MM.1S (cell line): ENCODE results near the gene PERM1.

Experiments
- DNase-seq: peaks from one replicate; pipeline ENCODE4 v3.0.0-alpha.2; 2015
- H2AFZ ChIP-seq: fragments of 300-600 bp; sonication (generic); 2 replicates; pipeline ENCODE4 v1.6.0; 2016; ENCODE audit warnings: antibody characterized with exemption, low read length
- H3F3A ChIP-seq: fragments of 300-600 bp; sonication (generic); 2 replicates; pipeline ENCODE4 v1.6.1; 2016; ENCODE audit warnings: mild to moderate bottlenecking, antibody characterized with exemption, low read length, moderate library complexity, mixed read lengths; ENCODE audit not compliant: insufficient read depth
- H3K27ac ChIP-seq: fragments of 300-600 bp; sonication (generic); 2 replicates; pipeline ENCODE4 v1.5.1; 2016; ENCODE audit warnings: mild to moderate bottlenecking, low read length
- H3K27me3 ChIP-seq: fragments of 300-600 bp; sonication (generic); replicated peaks from 2 replicates; pipeline ENCODE4 v1.6.0; 2016; ENCODE audit warnings: low read length; ENCODE audit not compliant: insufficient read depth
- H3K36me3 ChIP-seq: fragments of 300-600 bp; sonication (generic); replicated peaks from 2 replicates; pipeline ENCODE4 v1.6.1; 2016; ENCODE audit warnings: mild to moderate bottlenecking, low read length, mixed read lengths; ENCODE audit not compliant: insufficient read depth
- H3K4me1 ChIP-seq: fragments of 300-600 bp; sonication (generic); 2 replicates; pipeline ENCODE4 v1.6.1; 2016; ENCODE audit warnings: low read length, mixed read lengths
- H3K4me2 ChIP-seq: fragments of 300-600 bp; sonication (generic); 2 replicates; pipeline ENCODE4 v1.6.0; 2016; ENCODE audit warnings: low read depth, low read length
- H3K4me3 ChIP-seq: fragments of 300-600 bp; sonication (generic); 2 replicates; pipeline ENCODE4 v1.5.1; 2016; ENCODE audit warnings: low read length, mixed read lengths
- H3K79me2 ChIP-seq: fragments of 300-600 bp; sonication (generic); 2 replicates; pipeline ENCODE4 v1.6.1; 2016; ENCODE audit warnings: mixed run types, low read length, mixed read lengths
- H3K9ac ChIP-seq: fragments of 300-600 bp; sonication (generic); 2 replicates; pipeline ENCODE4 v1.6.1; 2016; ENCODE audit warnings: low read length, mixed read lengths
- H3K9me2 ChIP-seq: fragments of 300-600 bp; sonication (generic); replicated peaks from 2 replicates; pipeline ENCODE4 v1.6.1; 2016; ENCODE audit warnings: mild to moderate bottlenecking, low read length, mixed read lengths; ENCODE audit not compliant: insufficient read depth
- H3K9me3 ChIP-seq: fragments of 300-600 bp; sonication (generic); replicated peaks from 2 replicates; pipeline ENCODE4 v1.6.1; 2016; ENCODE audit warnings: mild to moderate bottlenecking, low read length, mixed read lengths; ENCODE audit not compliant: insufficient read depth
- H4K20me1 ChIP-seq: fragments of 300-600 bp; sonication (generic); 2 replicates; pipeline ENCODE4 v1.6.1; 2016; ENCODE audit warnings: mild to moderate bottlenecking, low read length, moderate library complexity, mixed read lengths; ENCODE audit not compliant: insufficient read depth
- EZH2 ChIP-seq: fragments of 300-600 bp; sonication (generic); optimal IDR thresholded peaks from 2 replicates; pipeline ENCODE3; 2017; ENCODE audit warnings: low read depth, mild to moderate bottlenecking, antibody characterized with exemption, low read length, mixed read lengths
- EZH2phosphoT487 ChIP-seq: fragments of 300-600 bp; sonication (generic); IDR thresholded peaks from 2 replicates; pipeline ENCODE4 v1.6.1; 2018; ENCODE audit warnings: antibody characterized with exemption, low read length
- TF ChIP-seq, protein P1 (sequence below): fragments of 300-600 bp; sonication (generic); IDR thresholded peaks from 2 replicates; pipeline ENCODE4 v1.5.1; 2016; ENCODE audit warnings: antibody characterized with exemption, low read length, mixed read lengths

PERM1 gene

DNA sequence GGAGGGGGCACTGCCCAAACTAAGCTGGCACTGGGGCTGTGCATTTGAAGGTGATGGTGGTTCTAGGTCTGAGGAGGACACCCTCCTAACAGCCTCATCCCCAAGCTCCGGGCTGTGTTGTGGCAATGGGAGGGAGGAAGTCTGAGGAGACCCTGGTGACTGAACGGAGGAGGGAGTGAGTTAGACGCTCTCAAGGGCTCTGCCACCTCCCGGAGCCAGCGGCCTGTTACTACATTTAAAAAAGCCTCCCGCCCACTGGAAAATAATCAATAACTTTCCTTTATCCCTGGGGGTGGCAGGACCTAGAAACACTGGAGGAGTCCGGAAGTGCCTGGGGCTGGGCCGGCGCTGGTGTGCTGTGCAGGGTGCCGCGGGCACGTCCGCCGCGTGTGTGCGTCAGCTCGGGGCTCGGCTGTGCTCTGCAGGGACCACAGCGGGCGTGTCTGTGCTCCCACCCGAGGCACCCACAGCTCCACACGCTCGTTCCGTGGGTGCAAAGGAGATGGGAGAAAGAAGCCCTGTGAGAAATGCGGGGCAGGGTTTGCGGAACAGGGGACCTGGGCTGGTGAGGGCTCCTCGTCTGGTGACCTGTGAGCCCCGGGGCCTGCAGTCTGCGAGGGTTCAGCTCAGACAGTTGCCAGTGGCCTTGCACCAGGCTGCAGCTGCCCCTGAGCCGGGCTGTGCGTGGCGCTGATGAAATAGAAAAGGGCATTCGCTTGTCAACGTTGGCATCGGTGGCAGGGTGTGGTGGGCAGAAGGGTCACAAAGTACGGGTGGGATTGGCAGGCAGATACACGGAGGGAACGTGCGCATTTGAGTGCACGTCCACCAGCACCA lies 52.9 kb downstream of the PERM1 start:
- H4K20me1 ChIP-seq: no peaks in the 10 kb centered on the region
- no peak for DNase-seq

DNA sequence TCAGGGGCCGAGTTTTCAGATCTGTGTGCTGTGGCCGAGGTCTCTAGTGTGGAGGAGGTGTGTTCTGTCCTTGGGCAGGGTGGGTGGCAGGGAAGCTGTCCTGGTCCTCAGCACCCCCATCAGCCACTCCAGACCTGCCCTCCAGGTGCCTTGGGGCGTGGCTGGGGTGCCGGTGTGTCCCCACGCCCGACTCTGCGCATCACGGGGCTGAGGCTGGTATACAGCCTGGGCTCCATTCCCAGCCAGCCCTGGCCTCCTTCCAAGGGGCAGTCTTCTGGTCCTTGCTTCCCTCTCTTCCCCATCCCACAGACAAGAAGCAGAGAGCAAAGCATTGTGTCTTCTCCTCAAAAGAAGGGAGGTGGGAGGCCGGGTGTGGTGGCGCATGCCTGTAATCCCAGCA lies 54.1 kb downstream of the PERM1 start:
- Histone ChIP-seq H3K9me3 (no peaks in the 10 kb centered on the region), H3K4me1 (no peaks in the 10 kb centered on the region), H3F3A (no peaks in the 10 kb centered on the region), H3K79me2 (no peaks in the 10 kb centered on the region), H3K27ac (no peak overlapping the region), H3K9me2 (no peaks in the 10 kb centered on the region), H3K4me3 (no peak overlapping the region), H3K36me3 (no peaks in the 10 kb centered on the region), H4K20me1 (no peaks in the 10 kb centered on the region), H2AFZ (no peak overlapping the region), H3K4me2 (no peak overlapping the region), H3K9ac (no peak overlapping the region), H3K27me3 (peaks cover 89% of the 10 kb centered on the region)
- no peak for DNase-seq
- TF ChIP-seq EZH2phosphoT487: no peak
- no peak for TF ChIP-seq EZH2
- TF ChIP-seq, protein P1, sequence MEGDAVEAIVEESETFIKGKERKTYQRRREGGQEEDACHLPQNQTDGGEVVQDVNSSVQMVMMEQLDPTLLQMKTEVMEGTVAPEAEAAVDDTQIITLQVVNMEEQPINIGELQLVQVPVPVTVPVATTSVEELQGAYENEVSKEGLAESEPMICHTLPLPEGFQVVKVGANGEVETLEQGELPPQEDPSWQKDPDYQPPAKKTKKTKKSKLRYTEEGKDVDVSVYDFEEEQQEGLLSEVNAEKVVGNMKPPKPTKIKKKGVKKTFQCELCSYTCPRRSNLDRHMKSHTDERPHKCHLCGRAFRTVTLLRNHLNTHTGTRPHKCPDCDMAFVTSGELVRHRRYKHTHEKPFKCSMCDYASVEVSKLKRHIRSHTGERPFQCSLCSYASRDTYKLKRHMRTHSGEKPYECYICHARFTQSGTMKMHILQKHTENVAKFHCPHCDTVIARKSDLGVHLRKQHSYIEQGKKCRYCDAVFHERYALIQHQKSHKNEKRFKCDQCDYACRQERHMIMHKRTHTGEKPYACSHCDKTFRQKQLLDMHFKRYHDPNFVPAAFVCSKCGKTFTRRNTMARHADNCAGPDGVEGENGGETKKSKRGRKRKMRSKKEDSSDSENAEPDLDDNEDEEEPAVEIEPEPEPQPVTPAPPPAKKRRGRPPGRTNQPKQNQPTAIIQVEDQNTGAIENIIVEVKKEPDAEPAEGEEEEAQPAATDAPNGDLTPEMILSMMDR: no peak

More for the DNA sequence above, 52.9 kb downstream of the PERM1 start:
- Histone ChIP-seq H3K9me2 (no peaks in the 10 kb centered on the region), H2AFZ (no peak overlapping the region), H3K9ac (no peak overlapping the region), H3K79me2 (no peaks in the 10 kb centered on the region), H3F3A (no peaks in the 10 kb centered on the region), H3K27me3 (peaks cover 90% of the 10 kb centered on the region), H3K4me1 (no peaks in the 10 kb centered on the region), H3K9me3 (no peaks in the 10 kb centered on the region), H3K4me3 (no peak overlapping the region), H3K27ac (no peak overlapping the region), H3K4me2 (no peak overlapping the region), H3K36me3 (no peaks in the 10 kb centered on the region)
- TF ChIP-seq, protein P1: no peak
- TF ChIP-seq EZH2: no peak
- no peak for TF ChIP-seq EZH2phosphoT487

DNA sequence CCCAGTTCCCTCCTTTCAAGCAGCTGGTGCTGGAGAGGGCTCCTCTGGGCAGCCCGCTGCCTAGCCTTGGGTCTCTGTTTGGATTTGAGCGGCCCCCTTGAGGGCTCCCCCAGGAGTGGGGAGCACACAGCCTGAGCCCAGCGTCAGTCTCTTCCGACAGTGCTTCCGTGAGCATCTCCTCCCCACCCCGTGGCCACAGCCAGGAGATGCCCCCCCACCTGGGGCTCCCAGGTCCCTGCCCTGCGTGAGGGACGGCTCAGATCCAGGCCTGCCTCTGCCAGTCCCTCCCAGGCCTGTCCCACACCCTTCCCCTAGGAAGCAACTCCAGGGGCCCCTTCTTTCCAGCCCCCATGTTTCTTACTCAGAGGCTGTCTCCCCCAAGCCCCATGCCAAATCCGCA lies 54.7 kb downstream of the PERM1 start:
- H3K4me1 ChIP-seq: no peaks in the 10 kb centered on the region
- H3K36me3 ChIP-seq: no peaks in the 10 kb centered on the region
- H3K4me2 ChIP-seq: no peak overlapping the region
- H3K79me2 ChIP-seq: no peaks in the 10 kb centered on the region
- H3K4me3 ChIP-seq: no peak overlapping the region
- no peak overlapping the region for H2AFZ ChIP-seq
- TF ChIP-seq EZH2 (no peak), EZH2phosphoT487 (no peak)
- TF ChIP-seq, protein P1: no peak
- no peaks in the 10 kb centered on the region for H3K9me3 ChIP-seq
- no peaks in the 10 kb centered on the region for H4K20me1 ChIP-seq
- H3F3A ChIP-seq: no peaks in the 10 kb centered on the region
- no peak overlapping the region for H3K27ac ChIP-seq
- peaks cover 89% of the 10 kb centered on the region for H3K27me3 ChIP-seq
- H3K9me2 ChIP-seq: no peaks in the 10 kb centered on the region
- DNase-seq: no peak
- no peak overlapping the region for H3K9ac ChIP-seq
